ENCODE data around the gene CXorf49. TPM values are rescaled to one million over a fixed set of nuclear protein-coding genes. Genes with fewer than 3 reads are reported as not detected.
"Not testable (repeated sequence)": the region's sequence is repeated elsewhere in the genome, so short reads cannot be mapped to it uniquely, and the experiment has no call there.

The CXorf49 gene
- polyA plus RNA-seq, 1 donor, result not detected

GRCh38 chrX:71702853-71703252 lies 15.2 kb downstream of the CXorf49 start:
- H3K4me1 ChIP-seq (ENCODE audit: control insufficient read depth, insufficient read depth, low read length); H3K9me3 ChIP-seq (ENCODE audit: control insufficient read depth, low read depth, low read length); H3K36me3 ChIP-seq (ENCODE audit: control insufficient read depth, insufficient read depth, low read length); H3K27ac ChIP-seq (ENCODE audit: low read length); DNase-seq; H3K4me3 ChIP-seq (ENCODE audit: low read length); H3K27me3 ChIP-seq (ENCODE audit: control insufficient read depth, insufficient read depth, low read length): not testable (repeated sequence)
- WGBS (ENCODE audit: insufficient coverage, low lambda C conversion rate), result no CpG with 5 or more reads among the region's 12 CpGs

- not testable (repeated sequence) for H3K4me3 ChIP-seq (ENCODE audit: low read length); H3K36me3 ChIP-seq (ENCODE audit: control insufficient read depth, insufficient read depth, low read length); H3K27ac ChIP-seq (ENCODE audit: low read length); H3K4me1 ChIP-seq (ENCODE audit: control insufficient read depth, insufficient read depth, low read length); H3K9me3 ChIP-seq (ENCODE audit: control insufficient read depth, low read depth, low read length); H3K27me3 ChIP-seq (ENCODE audit: control insufficient read depth, insufficient read depth, low read length); DNase-seq
- no CpG with 5 or more reads among the region's 4 CpGs for WGBS (ENCODE audit: insufficient coverage, low lambda C conversion rate)
Measured at GRCh38 chrX:71699023-71699344, 19.1 kb downstream of the CXorf49 start.

- not testable (repeated sequence) for H3K4me3 ChIP-seq (ENCODE audit: low read length); H3K4me1 ChIP-seq (ENCODE audit: control insufficient read depth, insufficient read depth, low read length); H3K9me3 ChIP-seq (ENCODE audit: control insufficient read depth, low read depth, low read length); H3K27me3 ChIP-seq (ENCODE audit: control insufficient read depth, insufficient read depth, low read length); DNase-seq; H3K36me3 ChIP-seq (ENCODE audit: control insufficient read depth, insufficient read depth, low read length); H3K27ac ChIP-seq (ENCODE audit: low read length)
- no CpG with 5 or more reads among the region's 12 CpGs for WGBS (ENCODE audit: insufficient coverage, low lambda C conversion rate)
Measured at GRCh38 chrX:71698299-71699022, 19.6 kb downstream of the CXorf49 start.

- H3K36me3 ChIP-seq (ENCODE audit: control insufficient read depth, insufficient read depth, low read length), result not testable (repeated sequence)
- no CpG with 5 or more reads among the region's 17 CpGs for WGBS (ENCODE audit: insufficient coverage, low lambda C conversion rate)
Measured at GRCh38 chrX:71697466-71698298, 20.4 kb downstream of the CXorf49 start.

GRCh38 chrX:71696641-71697465 lies 21.2 kb downstream of the CXorf49 start:
- not testable (repeated sequence) for H3K27me3 ChIP-seq (ENCODE audit: control insufficient read depth, insufficient read depth, low read length)
- WGBS (ENCODE audit: insufficient coverage, low lambda C conversion rate), result no CpG with 5 or more reads among the region's 24 CpGs

More at GRCh38 chrX:71697466-71698298, 20.4 kb downstream of the CXorf49 start:
- not testable (repeated sequence) for H3K27ac ChIP-seq (ENCODE audit: low read length); H3K4me1 ChIP-seq (ENCODE audit: control insufficient read depth, insufficient read depth, low read length); DNase-seq; H3K27me3 ChIP-seq (ENCODE audit: control insufficient read depth, insufficient read depth, low read length); H3K9me3 ChIP-seq (ENCODE audit: control insufficient read depth, low read depth, low read length); H3K4me3 ChIP-seq (ENCODE audit: low read length)

GRCh38 chrX:71679575-71680207 lies 38.4 kb downstream of the CXorf49 start:
- peaks cover 15% of the 10 kb centered on the region for H3K9me3 ChIP-seq (ENCODE audit: control insufficient read depth, low read depth, low read length)
- H3K36me3 ChIP-seq (ENCODE audit: control insufficient read depth, insufficient read depth, low read length), result no peaks in the 10 kb centered on the region
- no peak overlapping the region for H3K4me3 ChIP-seq (ENCODE audit: low read length)
- H3K27ac ChIP-seq (ENCODE audit: low read length), result no peak overlapping the region
- no peaks in the 10 kb centered on the region for H3K4me1 ChIP-seq (ENCODE audit: control insufficient read depth, insufficient read depth, low read length)
- no peak for DNase-seq
- WGBS (ENCODE audit: insufficient coverage, low lambda C conversion rate), result no CpG with 5 or more reads among the region's 4 CpGs
- H3K27me3 ChIP-seq (ENCODE audit: control insufficient read depth, insufficient read depth, low read length), result no peaks in the 10 kb centered on the region

More at GRCh38 chrX:71696641-71697465, 21.2 kb downstream of the CXorf49 start:
- H3K4me3 ChIP-seq (ENCODE audit: low read length); H3K27ac ChIP-seq (ENCODE audit: low read length); H3K36me3 ChIP-seq (ENCODE audit: control insufficient read depth, insufficient read depth, low read length); H3K4me1 ChIP-seq (ENCODE audit: control insufficient read depth, insufficient read depth, low read length); DNase-seq; H3K9me3 ChIP-seq (ENCODE audit: control insufficient read depth, low read depth, low read length): not testable (repeated sequence)

GRCh38 chrX:71677195-71677594 lies 40.9 kb downstream of the CXorf49 start:
- not testable (repeated sequence) for H3K36me3 ChIP-seq (ENCODE audit: control insufficient read depth, insufficient read depth, low read length); DNase-seq; H3K27ac ChIP-seq (ENCODE audit: low read length); H3K4me3 ChIP-seq (ENCODE audit: low read length); H3K4me1 ChIP-seq (ENCODE audit: control insufficient read depth, insufficient read depth, low read length); H3K27me3 ChIP-seq (ENCODE audit: control insufficient read depth, insufficient read depth, low read length)
- no CpG with 5 or more reads among the region's 6 CpGs for WGBS (ENCODE audit: insufficient coverage, low lambda C conversion rate)
- H3K9me3 ChIP-seq (ENCODE audit: control insufficient read depth, low read depth, low read length), result peaks cover 15% of the 10 kb centered on the region

GRCh38 chrX:71676068-71676795 lies 41.9 kb downstream of the CXorf49 start:
- H3K27me3 ChIP-seq (ENCODE audit: control insufficient read depth, insufficient read depth, low read length); H3K4me1 ChIP-seq (ENCODE audit: control insufficient read depth, insufficient read depth, low read length); H3K4me3 ChIP-seq (ENCODE audit: low read length); H3K36me3 ChIP-seq (ENCODE audit: control insufficient read depth, insufficient read depth, low read length); DNase-seq; H3K27ac ChIP-seq (ENCODE audit: low read length): not testable (repeated sequence)
- peaks cover 15% of the 10 kb centered on the region for H3K9me3 ChIP-seq (ENCODE audit: control insufficient read depth, low read depth, low read length)
- no CpG with 5 or more reads among the region's 43 CpGs for WGBS (ENCODE audit: insufficient coverage, low lambda C conversion rate)

- H3K4me1 ChIP-seq (ENCODE audit: control insufficient read depth, insufficient read depth, low read length); DNase-seq; H3K27me3 ChIP-seq (ENCODE audit: control insufficient read depth, insufficient read depth, low read length); H3K27ac ChIP-seq (ENCODE audit: low read length); H3K36me3 ChIP-seq (ENCODE audit: control insufficient read depth, insufficient read depth, low read length); H3K4me3 ChIP-seq (ENCODE audit: low read length): not testable (repeated sequence)
- peaks cover 15% of the 10 kb centered on the region for H3K9me3 ChIP-seq (ENCODE audit: control insufficient read depth, low read depth, low read length)
- WGBS (ENCODE audit: insufficient coverage, low lambda C conversion rate), result no CpG with 5 or more reads among the region's 23 CpGs
Measured at GRCh38 chrX:71675636-71676035, 42.4 kb downstream of the CXorf49 start.

Measured in large intestine (tissue), 3 donors.